GM15510 (cell line): ENCODE measurements around the gene FAS.

Experiments used
- POLR2A ChIP-seq: IDR thresholded peaks from 3 replicates; pipeline ENCODE4 v1.6.1; 2011; ENCODE audit warnings: borderline replicate concordance; ENCODE audit not compliant: insufficient read length; ENCODE audit errors: extremely low read depth

The FAS gene

DNA sequence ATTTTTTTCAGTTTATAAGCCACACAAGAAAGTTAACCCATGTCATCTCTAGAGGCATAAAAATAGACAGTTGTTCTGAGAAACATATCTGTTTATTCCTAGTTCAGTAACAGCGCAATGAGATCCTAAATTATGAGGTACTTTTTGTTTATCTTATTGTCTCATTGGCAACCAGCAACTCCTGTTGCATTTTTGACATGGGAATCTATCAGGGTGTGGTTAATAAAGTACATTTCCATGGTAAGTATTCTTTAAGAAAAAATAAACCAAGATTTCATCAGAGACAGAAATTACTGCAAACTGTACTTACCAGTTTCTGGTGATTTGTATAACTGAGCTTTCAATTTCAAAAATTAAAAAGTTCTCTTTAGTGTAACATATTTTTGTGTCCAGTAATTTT, 9.0 kb downstream of the FAS start:
- no peak for TF ChIP-seq POLR2A

DNA sequence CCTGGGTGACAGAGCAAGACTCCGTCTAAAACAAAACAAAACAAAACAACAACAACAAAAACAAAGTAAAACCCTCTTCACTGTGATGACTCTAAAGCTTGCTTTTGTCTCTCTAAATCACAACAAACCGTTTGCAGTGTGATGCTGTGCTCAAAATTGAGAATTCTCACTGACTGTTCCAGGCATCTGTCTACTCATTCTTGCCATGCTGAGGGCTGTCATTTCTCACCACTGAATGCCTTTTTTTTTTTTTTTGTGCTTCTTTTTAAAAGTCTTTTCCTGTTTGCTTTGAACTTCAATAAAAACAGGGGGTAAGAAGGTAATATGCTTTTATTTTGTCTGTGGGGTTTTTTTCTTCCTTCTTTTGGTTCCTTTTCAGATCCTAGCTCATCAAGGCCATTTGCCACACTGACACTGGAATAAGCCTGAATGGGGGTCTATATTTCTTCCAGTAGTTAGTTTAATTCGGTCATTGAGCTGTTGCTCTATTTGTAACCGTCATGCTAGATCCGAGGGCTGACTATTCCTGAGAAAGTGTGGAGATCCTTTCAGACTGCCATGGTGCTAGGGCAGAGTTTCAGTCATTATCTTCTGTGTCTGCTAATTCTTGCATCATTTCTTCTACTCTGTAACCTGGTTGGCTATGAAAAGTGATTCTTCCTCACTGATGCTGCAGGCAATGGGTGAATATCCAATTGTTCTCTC, 10.6 kb downstream of the FAS start:
- TF ChIP-seq POLR2A: no peak

GRCh38 chr10:89001729-89002072, 11.1 kb downstream of the FAS start:
- no peak for TF ChIP-seq POLR2A

GRCh38 chr10:89002226-89002978, 11.8 kb downstream of the FAS start:
- TF ChIP-seq POLR2A: no peak

GRCh38 chr10:89003344-89003743, 12.7 kb downstream of the FAS start:
- TF ChIP-seq POLR2A: no peak

- TF ChIP-seq POLR2A: no peak
Measured at GRCh38 chr10:89007129-89007893, 16.7 kb downstream of the FAS start.

DNA sequence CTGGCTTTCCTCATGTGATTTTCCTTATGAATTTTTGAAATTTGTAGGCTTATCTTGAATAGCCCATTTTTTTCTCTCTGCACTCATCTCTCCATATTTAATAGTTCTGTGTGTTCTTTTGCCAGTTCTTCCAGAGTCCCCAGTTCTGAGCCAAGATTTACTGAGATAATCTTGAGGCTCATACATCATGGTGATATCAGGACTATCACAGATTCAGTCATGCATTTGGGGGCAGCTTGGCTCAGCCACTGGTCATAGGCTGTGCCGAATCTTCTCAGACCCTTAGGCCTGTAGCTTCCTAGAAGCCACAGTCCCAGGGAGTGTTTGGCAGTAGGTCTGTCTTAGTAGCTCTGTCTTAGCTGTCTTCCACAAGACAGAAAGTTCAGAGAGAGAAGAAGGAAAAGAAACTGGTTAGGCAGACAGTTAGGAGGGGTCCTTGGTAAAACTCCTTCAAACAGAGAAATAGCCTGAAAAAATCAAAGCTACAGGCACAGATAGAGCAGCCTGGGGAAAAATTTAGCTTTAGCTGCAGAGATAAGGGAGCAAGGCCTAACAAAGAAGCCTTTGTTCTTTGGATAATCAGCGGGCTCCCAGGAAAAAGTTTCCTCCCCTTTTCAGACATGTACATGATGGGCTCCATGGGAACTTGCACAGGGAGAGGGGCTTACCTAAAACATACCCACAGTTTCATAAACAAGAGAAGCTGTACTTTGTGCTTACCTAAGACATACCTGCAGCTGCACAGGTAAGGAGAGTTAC, 29.1 kb downstream of the FAS start:
- no peak for TF ChIP-seq POLR2A

- TF ChIP-seq POLR2A: no peak
Measured at GRCh38 chr10:89022734-89023133, 32.1 kb downstream of the FAS start.

GRCh38 chr10:89025453-89025852, 34.9 kb downstream of the FAS start:
- no peak for TF ChIP-seq POLR2A

DNA sequence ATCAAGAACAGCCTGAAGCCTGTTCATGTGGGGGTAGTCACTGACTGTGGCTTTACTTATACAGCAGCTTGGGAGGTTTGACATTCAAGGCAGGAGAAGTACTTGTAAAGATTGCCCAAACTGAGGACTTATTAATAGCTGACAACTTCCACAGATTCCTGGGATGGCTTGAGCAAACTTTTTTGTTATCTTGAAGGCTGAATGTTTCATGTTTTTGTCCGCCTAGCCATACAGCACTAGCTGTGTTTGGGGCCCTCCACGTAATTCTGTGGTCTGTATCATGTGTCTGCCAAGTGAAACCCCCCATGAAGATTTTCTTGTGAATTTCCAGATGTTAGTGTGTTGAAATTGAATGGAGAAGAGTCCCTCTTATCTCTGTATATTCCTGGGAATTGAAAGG, 38.6 kb downstream of the FAS start:
- TF ChIP-seq POLR2A: no peak

DNA sequence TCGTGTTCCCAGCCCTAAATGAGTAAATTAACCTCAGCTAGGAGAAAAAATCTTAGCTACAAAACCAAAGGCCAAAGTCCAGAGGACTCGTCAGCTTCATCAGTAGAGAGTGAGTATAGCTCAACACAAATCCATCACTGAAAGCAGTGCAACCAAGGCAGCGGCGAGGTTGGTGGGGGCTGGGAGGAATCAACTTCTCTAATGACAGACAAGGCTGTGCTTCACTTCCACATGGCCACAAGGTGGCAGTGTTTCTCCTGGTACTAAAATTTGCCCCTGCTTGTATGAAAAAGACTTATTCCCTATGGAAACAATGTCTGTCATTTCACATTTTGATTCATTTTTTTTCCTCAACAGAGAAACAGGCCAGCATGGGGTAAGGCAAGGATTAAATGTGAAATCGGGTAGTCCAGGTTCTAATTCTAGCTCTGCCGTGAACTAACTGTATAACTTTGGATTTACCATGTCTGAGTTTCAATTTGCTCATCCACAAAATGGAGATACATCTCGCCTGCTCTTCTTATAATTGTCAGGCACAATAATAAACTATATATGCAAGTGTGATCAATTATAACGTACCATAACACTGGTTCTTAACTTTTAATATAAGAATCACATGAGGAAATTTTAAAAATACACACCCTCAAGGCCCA, 39.3 kb downstream of the FAS start:
- TF ChIP-seq POLR2A: no peak

GRCh38 chr10:89030791-89031190, 40.2 kb downstream of the FAS start:
- TF ChIP-seq POLR2A: no peak

DNA sequence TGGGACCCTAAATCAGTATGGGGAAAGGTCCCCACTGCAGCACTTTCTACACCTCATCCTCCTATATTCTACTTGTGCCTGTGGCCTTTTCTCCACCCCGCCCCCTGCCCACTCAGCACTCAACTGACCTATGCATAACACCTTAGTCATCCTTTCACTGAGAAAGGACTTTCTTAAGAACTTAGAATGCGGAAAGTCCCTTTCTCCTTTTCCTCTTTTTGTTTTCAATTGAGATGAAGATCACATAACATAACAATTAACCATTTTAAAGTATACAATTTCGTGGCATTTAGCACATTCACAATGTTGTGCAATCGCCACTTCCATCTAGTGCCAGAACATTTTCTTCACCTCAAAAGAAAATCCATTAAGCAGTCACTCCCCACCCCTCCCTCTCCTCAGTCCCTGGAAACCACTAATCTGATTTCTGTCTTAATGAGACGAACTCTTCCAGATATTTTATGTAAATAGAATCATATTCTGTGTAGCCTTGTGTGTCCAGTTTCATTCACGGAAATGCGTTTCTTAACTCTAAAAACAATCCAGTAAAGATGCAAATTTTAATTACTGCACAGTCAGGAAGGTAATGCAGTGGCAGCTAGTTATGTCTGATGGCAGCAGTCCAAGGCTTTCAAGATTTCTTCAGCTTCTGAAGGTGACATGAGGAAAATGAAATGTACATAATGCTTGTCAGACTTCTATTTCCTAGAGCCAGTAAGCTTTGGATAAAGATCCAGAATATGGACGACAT, 41.7 kb downstream of the FAS start:
- no peak for TF ChIP-seq POLR2A

- TF ChIP-seq POLR2A: no peak
Measured at GRCh38 chr10:89035461-89035860, 44.9 kb downstream of the FAS start.
